Glutamatergic neuron (in vitro differentiated cells): ENCODE results near the gene MKI67. TPM values are rescaled to one million over a fixed set of nuclear protein-coding genes. Genes with fewer than 3 reads are reported as not detected.

ENCODE experiments used
- DNase-seq: peaks from one replicate; pipeline ENCODE4 v3.0.0; 2022
- H3K27ac Mint-ChIP-seq: one replicate; pipeline ENCODE4 v1.8.0; 2020; ENCODE audit warnings: mild to moderate bottlenecking, mixed read lengths, inconsistent platforms; ENCODE audit not compliant: unreplicated experiment
- H3K27me3 Mint-ChIP-seq: one replicate; pipeline ENCODE4 v1.8.0; 2020; ENCODE audit warnings: mild to moderate bottlenecking, moderate library complexity, mixed read lengths, inconsistent platforms; ENCODE audit not compliant: unreplicated experiment
- H3K36me3 Mint-ChIP-seq: one replicate; pipeline ENCODE4 v1.8.0; 2020; ENCODE audit warnings: mild to moderate bottlenecking, mixed read lengths, inconsistent platforms; ENCODE audit not compliant: unreplicated experiment
- H3K4me1 Mint-ChIP-seq: one replicate; pipeline ENCODE4 v1.8.0; 2020; ENCODE audit warnings: mild to moderate bottlenecking, low read depth, mixed read lengths, inconsistent platforms; ENCODE audit not compliant: unreplicated experiment
- H3K4me3 Mint-ChIP-seq: one replicate; pipeline ENCODE4 v1.8.0; 2020; ENCODE audit warnings: mild to moderate bottlenecking, mixed read lengths, inconsistent platforms; ENCODE audit not compliant: unreplicated experiment
- H3K9me3 Mint-ChIP-seq: one replicate; pipeline ENCODE4 v1.8.0; 2020; ENCODE audit warnings: mild to moderate bottlenecking, moderate library complexity, mixed read lengths, inconsistent platforms; ENCODE audit not compliant: unreplicated experiment
- CTCF ChIP-seq: fragments of 200-600 bp; sonication (generic); IDR thresholded peaks from one replicate; pipeline ENCODE4 v1.5.0; 2021; ENCODE audit not compliant: partially characterized antibody, unreplicated experiment
- total RNA-seq: library from RNA; stranded (reverse); fragmentation: NEBNext Ultra II Directional; extraction: Animal tissue kit (Norgen Biotek cat#: 25700); gene quantifications from one replicate; pipeline ENCODE4 v1.2.1, GENCODE V29; 2021; ENCODE audit not compliant: unreplicated experiment

Gene MKI67
- total RNA-seq, 1 donor from 2014 or later, result 14.7 TPM

DNA sequence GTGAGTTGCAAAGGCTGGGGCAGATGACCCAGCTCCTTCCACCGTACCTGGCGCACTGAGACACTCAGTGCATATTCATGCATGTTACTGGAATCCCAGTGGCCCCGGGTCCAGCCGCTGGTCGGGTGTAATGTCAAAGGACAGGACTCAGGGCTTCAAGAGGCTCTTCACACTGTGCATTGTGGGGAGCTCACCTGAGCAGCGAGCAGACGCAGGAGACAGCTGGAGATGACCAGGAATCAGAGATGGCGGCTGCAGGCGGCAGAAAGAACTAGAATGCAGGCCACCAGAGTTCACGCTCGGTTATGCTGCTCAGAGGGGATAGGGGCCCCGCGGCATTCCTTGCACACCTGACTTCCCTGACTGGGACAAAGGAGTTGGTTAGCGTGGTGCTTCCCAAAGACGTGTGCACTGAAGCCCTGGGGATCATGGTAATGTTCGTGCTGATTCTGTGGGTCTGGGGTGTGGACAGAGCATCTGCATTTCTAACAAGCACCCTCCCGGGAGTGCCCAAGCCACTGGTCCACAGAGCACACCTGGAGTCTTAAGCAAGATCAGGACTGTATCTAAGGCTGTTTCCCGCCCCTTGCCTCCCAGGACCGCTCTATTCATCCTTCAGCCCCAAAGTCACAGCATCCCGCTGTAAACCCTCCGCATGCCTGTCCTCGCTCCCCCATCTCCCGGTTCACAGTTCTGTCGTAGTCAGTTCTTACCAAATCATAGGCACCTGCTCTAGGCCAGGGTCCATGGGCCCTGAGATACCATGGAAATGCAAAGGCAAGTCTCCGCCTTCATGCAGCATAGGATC is 71.0 kb downstream of the MKI67 start:
- Mint-ChIP-seq H3K27ac (no peak overlapping the region), H3K9me3 (no peaks in the 10 kb centered on the region), H3K4me1 (no peaks in the 10 kb centered on the region), H3K4me3 (no peak overlapping the region), H3K36me3 (no peaks in the 10 kb centered on the region), H3K27me3 (peaks cover 10% of the 10 kb centered on the region)
- no peak for DNase-seq
- TF ChIP-seq CTCF, result no peak

DNA sequence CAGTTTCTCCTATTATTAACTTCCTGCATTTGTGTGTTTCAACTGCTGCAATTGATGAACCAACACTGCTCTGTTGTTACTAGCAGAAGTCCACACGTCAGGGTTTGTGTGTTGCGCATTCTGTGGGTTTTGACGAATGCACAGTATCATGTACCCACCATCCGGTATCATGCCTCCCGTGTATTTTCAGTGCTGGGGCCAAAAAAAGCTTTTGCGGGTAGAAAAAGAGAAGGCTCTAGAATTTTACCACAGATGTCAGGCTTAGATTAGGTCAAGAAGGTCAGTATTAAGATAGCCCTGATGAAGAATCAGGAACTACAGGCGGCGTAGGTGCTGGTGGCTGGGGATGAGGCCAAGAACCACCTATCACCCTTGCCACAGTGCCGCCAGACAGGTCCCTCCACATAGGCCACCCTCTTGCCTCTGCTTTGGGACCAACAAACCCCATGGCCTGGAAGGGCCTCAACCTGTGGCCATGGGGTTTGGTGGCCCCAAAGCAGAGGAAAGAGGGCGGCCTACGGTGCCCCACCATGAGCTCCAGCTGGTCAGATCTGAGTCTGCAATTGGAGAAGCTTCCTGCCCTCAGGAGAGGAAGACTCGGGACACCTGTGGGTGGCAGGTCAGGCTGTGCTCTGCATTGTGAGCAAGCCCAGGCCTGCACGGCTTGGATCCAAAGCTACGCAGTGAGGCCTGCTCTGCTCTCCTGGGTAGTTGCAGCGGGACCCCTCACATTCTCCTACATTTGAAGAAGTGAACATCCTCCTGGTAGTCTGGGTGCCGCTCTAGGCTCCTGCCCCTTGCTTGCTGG is 71.9 kb downstream of the MKI67 start:
- no peak overlapping the region for H3K27ac Mint-ChIP-seq
- no peaks in the 10 kb centered on the region for H3K4me1 Mint-ChIP-seq
- H3K4me3 Mint-ChIP-seq, result no peak overlapping the region
- H3K36me3 Mint-ChIP-seq, result no peaks in the 10 kb centered on the region
- no peak for DNase-seq
- no peak for TF ChIP-seq CTCF
- H3K9me3 Mint-ChIP-seq, result no peaks in the 10 kb centered on the region
- H3K27me3 Mint-ChIP-seq, result peaks cover 9% of the 10 kb centered on the region

- H3K27ac Mint-ChIP-seq, result no peak overlapping the region
- no peaks in the 10 kb centered on the region for H3K4me1 Mint-ChIP-seq
- H3K4me3 Mint-ChIP-seq, result no peak overlapping the region
- no peak for TF ChIP-seq CTCF
- no peak for DNase-seq
- H3K27me3 Mint-ChIP-seq, result peaks cover 9% of the 10 kb centered on the region
- H3K9me3 Mint-ChIP-seq, result no peaks in the 10 kb centered on the region
- H3K36me3 Mint-ChIP-seq, result no peaks in the 10 kb centered on the region
Observed at GRCh38 chr10:128053356-128053755, 72.9 kb downstream of the MKI67 start.

DNA sequence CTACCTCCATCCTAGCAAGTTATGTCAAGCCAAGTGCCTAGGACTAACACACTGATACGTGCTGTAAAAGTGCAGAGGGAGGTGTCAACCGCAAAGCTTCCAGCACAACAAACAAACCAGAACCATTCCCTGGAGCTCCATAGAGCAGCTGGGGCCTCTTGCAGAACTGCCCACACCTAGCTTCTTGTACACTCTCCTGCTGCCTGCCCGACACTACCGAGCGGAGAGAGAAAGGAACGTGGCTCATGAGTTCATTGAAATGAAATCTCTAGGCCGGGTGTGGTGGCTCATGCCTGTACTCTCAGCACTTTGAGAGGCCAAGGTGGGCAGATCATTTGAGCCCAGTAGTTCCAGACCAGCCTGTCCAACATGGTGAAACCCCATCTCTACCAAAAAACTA is 73.5 kb downstream of the MKI67 start:
- TF ChIP-seq CTCF, result no peak
- H3K36me3 Mint-ChIP-seq, result no peaks in the 10 kb centered on the region
- no peak overlapping the region for H3K27ac Mint-ChIP-seq

DNA sequence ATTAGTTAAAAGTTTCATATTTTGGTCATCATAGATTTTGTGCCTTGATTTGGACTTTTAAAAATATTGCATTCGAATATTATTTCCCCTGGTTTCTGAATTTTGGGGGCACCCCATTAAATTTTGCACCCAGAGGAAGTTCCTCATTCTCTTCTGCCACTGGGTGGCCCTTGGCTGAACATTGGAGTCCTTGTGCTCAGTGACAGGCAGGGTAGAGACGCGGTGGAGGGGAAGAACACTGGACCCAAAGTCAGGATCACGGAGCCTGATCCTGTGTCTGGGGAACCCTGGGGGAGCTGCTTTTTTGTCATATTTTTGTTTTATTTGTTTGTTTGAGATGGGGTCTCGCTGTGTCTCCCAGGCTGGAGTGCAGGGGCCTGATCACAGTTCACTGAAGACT is 74.7 kb downstream of the MKI67 start:
- H3K4me3 Mint-ChIP-seq, result no peak overlapping the region
- H3K27me3 Mint-ChIP-seq, result peaks cover 9% of the 10 kb centered on the region
- TF ChIP-seq CTCF, result no peak
- no peaks in the 10 kb centered on the region for H3K36me3 Mint-ChIP-seq
- no peak for DNase-seq
- no peaks in the 10 kb centered on the region for H3K4me1 Mint-ChIP-seq
- H3K9me3 Mint-ChIP-seq, result no peaks in the 10 kb centered on the region
- H3K27ac Mint-ChIP-seq, result no peak overlapping the region

More for the DNA sequence above, 73.5 kb downstream of the MKI67 start:
- Mint-ChIP-seq H3K4me3 (no peak overlapping the region), H3K27me3 (peaks cover 9% of the 10 kb centered on the region), H3K9me3 (no peaks in the 10 kb centered on the region), H3K4me1 (no peaks in the 10 kb centered on the region)
- DNase-seq, result no peak
